Smooth muscle cell (in vitro differentiated cells): ENCODE results near the gene WDPCP. TPM values are rescaled to one million over a fixed set of nuclear protein-coding genes. Genes with fewer than 3 reads are reported as not detected.

Experiments used
- DNase-seq: peaks from one replicate; lab custom pipeline; 2025; ENCODE audit not compliant: unreplicated experiment; lab: John Stamatoyannopoulos, UW
- H2AFZ ChIP-seq: fragments of 200-600 bp; sonication (generic); 2 replicates; pipeline ENCODE4 v1.6.0; 2016; ENCODE audit warnings: antibody characterized with exemption, low read depth, mild to moderate bottlenecking
- H3F3A ChIP-seq: fragments of 200-600 bp; sonication (generic); 2 replicates; pipeline ENCODE4 v1.6.0; 2017; ENCODE audit warnings: antibody characterized with exemption, low read depth
- H3K27ac ChIP-seq: fragments of 200-600 bp; sonication (generic); 2 replicates; pipeline ENCODE4 v1.5.1; 2016; ENCODE audit warnings: low read depth, mild to moderate bottlenecking
- H3K27me3 ChIP-seq: fragments of 200-600 bp; sonication (generic); 2 replicates; pipeline ENCODE4 v1.6.1; 2016; ENCODE audit warnings: low read depth, mild to moderate bottlenecking
- H3K36me3 ChIP-seq: fragments of 200-600 bp; sonication (generic); 2 replicates; pipeline ENCODE4 v1.5.1; 2016; ENCODE audit warnings: low read depth
- H3K4me1 ChIP-seq: fragments of 200-600 bp; sonication (generic); 2 replicates; pipeline ENCODE4 v1.5.1; 2016; ENCODE audit warnings: low read depth
- H3K4me2 ChIP-seq: fragments of 200-600 bp; sonication (generic); 2 replicates; pipeline ENCODE4 v1.6.0; 2016; ENCODE audit warnings: mild to moderate bottlenecking
- H3K4me3 ChIP-seq: fragments of 200-600 bp; sonication (generic); 2 replicates; pipeline ENCODE4 v1.5.1; 2016; ENCODE audit warnings: mild to moderate bottlenecking
- H3K79me2 ChIP-seq: fragments of 200-600 bp; sonication (generic); 2 replicates; pipeline ENCODE4 v1.6.0; 2016; ENCODE audit warnings: low read depth, mild to moderate bottlenecking
- H3K9ac ChIP-seq: fragments of 200-600 bp; sonication (generic); 2 replicates; pipeline ENCODE4 v1.6.0; 2016; ENCODE audit warnings: low read depth
- H3K9me3 ChIP-seq: fragments of 200-600 bp; sonication (generic); replicated peaks from 2 replicates; pipeline ENCODE4 v1.5.1; 2016; ENCODE audit warnings: low read depth
- H4K20me1 ChIP-seq: fragments of 200-600 bp; sonication (generic); 2 replicates; pipeline ENCODE4 v1.6.0; 2016; ENCODE audit warnings: low read depth
- CTCF ChIP-seq: fragments of 200-600 bp; sonication (generic); IDR thresholded peaks from 2 replicates; pipeline ENCODE4 v1.5.1; 2017; ENCODE audit warnings: borderline replicate concordance, mild to moderate bottlenecking, antibody characterized with exemption; ENCODE audit not compliant: insufficient read depth, poor library complexity, severe bottlenecking
- WGBS: methylation state at CpG from one replicate; pipeline ENCODE4 v1.1.7; 2016; ENCODE audit warnings: low lambda C conversion rate; 5-methylcytosine and 5-hydroxymethylcytosine counted together
- polyA plus RNA-seq: library from polyadenylated mRNA; unstranded; fragments of >200 nt; fragmentation: Nextera tagmentation; extraction: Ambion mirVana; gene quantifications from 2 replicates; pipeline ENCODE4 v1.2.1, GENCODE V29; 2016
- total RNA-seq: library from RNA; depleted of rRNA; stranded (reverse); fragments of >200 nt; gene quantifications from 2 replicates; pipeline ENCODE4 v1.2.3, GENCODE V29; 2014

WDPCP gene
- total and polyA plus RNA-seq, 2 experiments from 2014 or later = 7.5 to 8.1 TPM

- Histone ChIP-seq H3K79me2 (no peaks in the 10 kb centered on the region), H3K9ac (no peak overlapping the region)
Observed at GRCh38 chr2:63436488-63436887, 151.8 kb downstream of the WDPCP start.

GRCh38 chr2:63435070-63435469, 153.2 kb downstream of the WDPCP start:
- Histone ChIP-seq H3K79me2 (no peaks in the 10 kb centered on the region), H3K4me3 (no peak overlapping the region), H3K4me2 (no peak overlapping the region), H3K27me3 (no peaks in the 10 kb centered on the region), H3K27ac (no peak overlapping the region), H3K4me1 (no peaks in the 10 kb centered on the region), H4K20me1 (no peaks in the 10 kb centered on the region), H2AFZ (no peak overlapping the region), H3F3A (no peaks in the 10 kb centered on the region), H3K9me3 (no peaks in the 10 kb centered on the region), H3K9ac (no peak overlapping the region), H3K36me3 (peaks cover 2% of the 10 kb centered on the region)
- DNase-seq = no peak
- TF ChIP-seq CTCF = no peak
- 93% methylated on average over 1 of the region's 1 CpG for WGBS

More at GRCh38 chr2:63436488-63436887, 151.8 kb downstream of the WDPCP start:
- Histone ChIP-seq H3K9me3 (no peaks in the 10 kb centered on the region), H4K20me1 (no peaks in the 10 kb centered on the region), H3K27me3 (no peaks in the 10 kb centered on the region), H3K4me1 (no peaks in the 10 kb centered on the region), H3F3A (no peaks in the 10 kb centered on the region), H3K4me3 (no peak overlapping the region), H3K36me3 (no peaks in the 10 kb centered on the region), H2AFZ (no peak overlapping the region), H3K27ac (no peak overlapping the region), H3K4me2 (no peak overlapping the region)
- TF ChIP-seq CTCF = no peak
- no peak for DNase-seq

GRCh38 chr2:63434024-63435001, 154.0 kb downstream of the WDPCP start:
- no peaks in the 10 kb centered on the region for H3K27me3 ChIP-seq
- H3K9ac ChIP-seq = no peak overlapping the region
- H3K4me3 ChIP-seq = no peak overlapping the region
- no peak overlapping the region for H2AFZ ChIP-seq
- no peaks in the 10 kb centered on the region for H4K20me1 ChIP-seq
- H3K79me2 ChIP-seq = no peaks in the 10 kb centered on the region
- H3K9me3 ChIP-seq = no peaks in the 10 kb centered on the region
- H3K4me2 ChIP-seq = no peak overlapping the region
- no peak for TF ChIP-seq CTCF
- H3K4me1 ChIP-seq = no peaks in the 10 kb centered on the region
- no peak overlapping the region for H3K27ac ChIP-seq
- peaks cover 2% of the 10 kb centered on the region for H3K36me3 ChIP-seq
- 86% methylated on average over 12 of the region's 12 CpGs for WGBS
- H3F3A ChIP-seq = no peaks in the 10 kb centered on the region
- DNase-seq = no peak

- H4K20me1 ChIP-seq = no peaks in the 10 kb centered on the region
- H3K4me2 ChIP-seq = no peak overlapping the region
- no peaks in the 10 kb centered on the region for H3K79me2 ChIP-seq
- no peak for TF ChIP-seq CTCF
- no peaks in the 10 kb centered on the region for H3K4me1 ChIP-seq
- no peaks in the 10 kb centered on the region for H3K27me3 ChIP-seq
- no peak overlapping the region for H3K4me3 ChIP-seq
- H3K27ac ChIP-seq = no peak overlapping the region
- no peaks in the 10 kb centered on the region for H3F3A ChIP-seq
- H3K36me3 ChIP-seq = peaks cover 2% of the 10 kb centered on the region
- H2AFZ ChIP-seq = no peak overlapping the region
- H3K9ac ChIP-seq = no peak overlapping the region
- no peaks in the 10 kb centered on the region for H3K9me3 ChIP-seq
- DNase-seq = no peak
Observed at GRCh38 chr2:63432373-63432772, 155.9 kb downstream of the WDPCP start.
